ENCODE data around the gene ERICH6.

- TF ChIP-seq POLR2A (IDR thresholded peaks at IDR 0.05; ENCODE audit: low read depth, low read length) (no peak), TAF1 (IDR thresholded peaks at IDR 0.05; ENCODE audit: borderline replicate concordance, low read depth, low read length) (no peak)
These were observed 50.6 kb downstream of the ERICH6 start for GRCh38 chr3:150653110-150653561.
